HepG2 (cell line): ENCODE data around the gene NAGA. TPM values are rescaled to one million over a fixed set of nuclear protein-coding genes. Genes with fewer than 3 reads are reported as not detected.

Source experiments
- GTF3A ChIP-seq: sonication (generic); formaldehyde crosslinking; conservative IDR thresholded peaks from 2 replicates; pipeline ENCODE4 v1.4.0; 2020; ENCODE audit warnings: mild to moderate bottlenecking, missing genetic modification reagents
- HIVEP1 ChIP-seq: sonication (generic); formaldehyde crosslinking; IDR thresholded peaks from 2 replicates; pipeline ENCODE4 v1.4.0; 2020; ENCODE audit warnings: mild to moderate bottlenecking, missing genetic modification reagents
- LCORL ChIP-seq, 2 experiments: fragments of 450-650 bp in 1 of 2; sonication (generic) in 1 of 2; formaldehyde crosslinking in 1 of 2; IDR thresholded peaks; 2 replicates each; pipeline versions ENCODE4 v1.5.0 to v1.6.1; 2017 to 2020; ENCODE audit warnings: antibody characterized with exemption in 1 of 2, missing genetic modification reagents in 1 of 2
- RELA ChIP-seq: sonication (generic); formaldehyde crosslinking; IDR thresholded peaks from 2 replicates; pipeline ENCODE4 v1.4.0; 2020; ENCODE audit warnings: missing genetic modification reagents
- TBX3 ChIP-seq: fragments of 450-650 bp; IDR thresholded peaks from 2 replicates; pipeline ENCODE4 v1.6.1; 2017; ENCODE audit warnings: antibody characterized with exemption, mild to moderate bottlenecking, inconsistent platforms, borderline replicate concordance
- ZNF225 ChIP-seq: sonication (generic); formaldehyde crosslinking; IDR thresholded peaks from 2 replicates; pipeline ENCODE4 v1.4.0; 2020; ENCODE audit warnings: mild to moderate bottlenecking, missing genetic modification reagents
- ZNF367 ChIP-seq: sonication (generic); formaldehyde crosslinking; IDR thresholded peaks from 2 replicates; pipeline ENCODE4 v1.4.0; 2020; ENCODE audit warnings: missing genetic modification reagents, borderline replicate concordance
- ZNF776 ChIP-seq: sonication (generic); formaldehyde crosslinking; IDR thresholded peaks from 2 replicates; pipeline ENCODE4 v1.4.0; 2020; ENCODE audit warnings: mild to moderate bottlenecking, missing genetic modification reagents
- ZSCAN20 ChIP-seq: sonication (generic); formaldehyde crosslinking; IDR thresholded peaks from 2 replicates; pipeline ENCODE4 v1.4.0; 2020; ENCODE audit warnings: missing genetic modification reagents, mild to moderate bottlenecking, borderline replicate concordance
- ZSCAN29 ChIP-seq: sonication (generic); formaldehyde crosslinking; conservative IDR thresholded peaks from 2 replicates; pipeline ENCODE4 v1.4.0; 2020; ENCODE audit warnings: mild to moderate bottlenecking, missing genetic modification reagents
- polyA plus RNA-seq, 8 experiments: library from polyadenylated mRNA; depleted of rRNA in 3 of 8; stranded (reverse) in 7 of 8; unstranded in 1 of 8; fragments of >200 nt; fragmentation: Illumina TruSeq in 4 of 8; extraction: Trizol in 4 of 8; gene quantifications; 2 replicates each; pipeline versions ENCODE4 v1.2.1 to v1.2.3, GENCODE V29; 2011 to 2016; ENCODE audit warnings: low read depth in 4 of 8, missing spikeins in 1 of 8, mixed read lengths in 1 of 8; ENCODE audit not compliant: insufficient read depth in 1 of 8
- total RNA-seq, 5 experiments: library from RNA; depleted of rRNA; stranded (reverse); fragments of >200 nt; fragmentation: Illumina TruSeq; extraction: Trizol; gene quantifications; 2 replicates each; pipeline ENCODE4 v1.2.3, GENCODE V29; 2016; ENCODE audit warnings: low read depth in 1 of 5
- TF ChIP-seq, protein P1 (sequence below): sonication (generic); formaldehyde crosslinking; IDR thresholded peaks from 2 replicates; pipeline ENCODE4 v1.4.0; 2020; ENCODE audit warnings: missing genetic modification reagents
- TF ChIP-seq, protein P2 (sequence below): sonication (generic); formaldehyde crosslinking; IDR thresholded peaks from 2 replicates; pipeline ENCODE4 v1.8.0; 2022; ENCODE audit warnings: missing genetic modification reagents, mild to moderate bottlenecking, borderline replicate concordance
- TF ChIP-seq, protein P3 (sequence below): sonication (generic); IDR thresholded peaks from 2 replicates; pipeline ENCODE4 v1.6.1; 2016; ENCODE audit warnings: low read depth, borderline replicate concordance
- TF ChIP-seq, protein P4 (sequence below): sonication (generic); formaldehyde crosslinking; IDR thresholded peaks from 2 replicates; pipeline ENCODE4 v1.4.0; 2020; ENCODE audit warnings: missing genetic modification reagents, borderline replicate concordance

Gene NAGA
- total and polyA plus RNA-seq, 2 of the 13 experiments (the other 11 are each of a cell fraction or from before 2014, with no cell fraction given): 15.1 to 23.4 TPM

DNA sequence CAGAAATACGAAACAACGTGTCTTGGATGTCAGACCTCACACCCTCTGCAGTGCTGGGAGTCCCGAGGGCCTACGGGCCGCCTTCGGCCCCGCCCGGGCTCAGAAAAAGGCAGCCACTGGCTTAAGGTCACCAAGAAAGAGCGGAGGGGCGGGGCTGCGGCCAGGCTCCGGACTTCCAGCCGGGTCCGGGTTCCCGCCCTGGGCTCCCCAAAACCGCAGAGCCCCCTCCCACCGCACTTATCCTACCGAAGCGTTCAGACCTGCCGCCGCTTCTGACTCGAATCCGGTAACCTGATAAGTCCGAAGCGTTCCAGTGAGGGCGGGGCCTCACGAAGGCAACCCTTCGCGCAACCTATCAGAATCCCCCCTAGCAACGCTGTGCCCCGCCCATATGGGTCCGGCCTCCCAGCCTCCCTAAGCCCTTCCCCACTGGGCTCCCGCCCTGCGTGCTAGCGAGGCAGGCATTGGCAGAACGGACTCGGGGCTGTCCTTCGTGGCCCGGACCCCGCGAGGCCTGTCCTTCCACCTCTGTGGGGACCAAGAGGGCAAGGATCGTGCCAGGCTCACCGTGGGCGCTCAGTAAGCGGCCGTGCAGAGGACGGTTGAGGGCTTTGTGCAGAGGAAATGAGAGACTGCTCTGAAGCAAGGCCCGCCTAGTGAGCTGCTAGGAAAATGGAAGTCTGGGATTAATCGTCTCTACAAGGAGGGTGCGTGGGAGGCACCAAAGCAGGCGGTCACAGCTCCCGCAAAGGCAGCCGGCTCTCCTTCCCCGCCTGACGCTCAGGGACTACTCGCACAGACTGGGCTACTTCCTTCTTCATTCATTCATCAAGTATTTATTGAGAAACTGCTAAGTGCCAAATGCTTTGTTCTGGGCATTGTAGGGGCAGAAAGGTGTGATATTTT, at the start of gene NAGA (continued):
- TF ChIP-seq, protein P1, sequence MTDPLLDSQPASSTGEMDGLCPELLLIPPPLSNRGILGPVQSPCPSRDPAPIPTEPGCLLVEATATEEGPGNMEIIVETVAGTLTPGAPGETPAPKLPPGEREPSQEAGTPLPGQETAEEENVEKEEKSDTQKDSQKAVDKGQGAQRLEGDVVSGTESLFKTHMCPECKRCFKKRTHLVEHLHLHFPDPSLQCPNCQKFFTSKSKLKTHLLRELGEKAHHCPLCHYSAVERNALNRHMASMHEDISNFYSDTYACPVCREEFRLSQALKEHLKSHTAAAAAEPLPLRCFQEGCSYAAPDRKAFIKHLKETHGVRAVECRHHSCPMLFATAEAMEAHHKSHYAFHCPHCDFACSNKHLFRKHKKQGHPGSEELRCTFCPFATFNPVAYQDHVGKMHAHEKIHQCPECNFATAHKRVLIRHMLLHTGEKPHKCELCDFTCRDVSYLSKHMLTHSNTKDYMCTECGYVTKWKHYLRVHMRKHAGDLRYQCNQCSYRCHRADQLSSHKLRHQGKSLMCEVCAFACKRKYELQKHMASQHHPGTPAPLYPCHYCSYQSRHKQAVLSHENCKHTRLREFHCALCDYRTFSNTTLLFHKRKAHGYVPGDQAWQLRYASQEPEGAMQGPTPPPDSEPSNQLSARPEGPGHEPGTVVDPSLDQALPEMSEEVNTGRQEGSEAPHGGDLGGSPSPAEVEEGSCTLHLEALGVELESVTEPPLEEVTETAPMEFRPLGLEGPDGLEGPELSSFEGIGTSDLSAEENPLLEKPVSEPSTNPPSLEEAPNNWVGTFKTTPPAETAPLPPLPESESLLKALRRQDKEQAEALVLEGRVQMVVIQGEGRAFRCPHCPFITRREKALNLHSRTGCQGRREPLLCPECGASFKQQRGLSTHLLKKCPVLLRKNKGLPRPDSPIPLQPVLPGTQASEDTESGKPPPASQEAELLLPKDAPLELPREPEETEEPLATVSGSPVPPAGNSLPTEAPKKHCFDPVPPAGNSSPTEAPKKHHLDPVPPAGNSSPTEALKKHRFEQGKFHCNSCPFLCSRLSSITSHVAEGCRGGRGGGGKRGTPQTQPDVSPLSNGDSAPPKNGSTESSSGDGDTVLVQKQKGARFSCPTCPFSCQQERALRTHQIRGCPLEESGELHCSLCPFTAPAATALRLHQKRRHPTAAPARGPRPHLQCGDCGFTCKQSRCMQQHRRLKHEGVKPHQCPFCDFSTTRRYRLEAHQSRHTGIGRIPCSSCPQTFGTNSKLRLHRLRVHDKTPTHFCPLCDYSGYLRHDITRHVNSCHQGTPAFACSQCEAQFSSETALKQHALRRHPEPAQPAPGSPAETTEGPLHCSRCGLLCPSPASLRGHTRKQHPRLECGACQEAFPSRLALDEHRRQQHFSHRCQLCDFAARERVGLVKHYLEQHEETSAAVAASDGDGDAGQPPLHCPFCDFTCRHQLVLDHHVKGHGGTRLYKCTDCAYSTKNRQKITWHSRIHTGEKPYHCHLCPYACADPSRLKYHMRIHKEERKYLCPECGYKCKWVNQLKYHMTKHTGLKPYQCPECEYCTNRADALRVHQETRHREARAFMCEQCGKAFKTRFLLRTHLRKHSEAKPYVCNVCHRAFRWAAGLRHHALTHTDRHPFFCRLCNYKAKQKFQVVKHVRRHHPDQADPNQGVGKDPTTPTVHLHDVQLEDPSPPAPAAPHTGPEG (CRISPR knock-in tag): peak; percentile 63
- TF ChIP-seq HIVEP1 (CRISPR knock-in tag) (peak; percentile 89), ZNF776 (CRISPR knock-in tag) (peak; percentile 53; the same call in 1 of the 2 replicates), LCORL (IDR thresholded peaks at IDR 0.05) (no peak), LCORL (CRISPR knock-in tag; IDR thresholded peaks at IDR 0.05) (0 out of 2 replicates have a peak, but pooled peaks have one; percentile 60), ZNF225 (CRISPR knock-in tag) (no peak), GTF3A (CRISPR knock-in tag) (no peak), ZNF367 (CRISPR knock-in tag) (no peak; the same call in 1 of the 2 replicates), TBX3 (no peak), RELA (CRISPR knock-in tag) (0 out of 2 replicates have a peak, but pooled peaks have one; percentile 37), ZSCAN29 (CRISPR knock-in tag) (0 out of 2 replicates have a peak, but pooled peaks have one; percentile 36), ZSCAN20 (no peak)
- TF ChIP-seq, protein P2, sequence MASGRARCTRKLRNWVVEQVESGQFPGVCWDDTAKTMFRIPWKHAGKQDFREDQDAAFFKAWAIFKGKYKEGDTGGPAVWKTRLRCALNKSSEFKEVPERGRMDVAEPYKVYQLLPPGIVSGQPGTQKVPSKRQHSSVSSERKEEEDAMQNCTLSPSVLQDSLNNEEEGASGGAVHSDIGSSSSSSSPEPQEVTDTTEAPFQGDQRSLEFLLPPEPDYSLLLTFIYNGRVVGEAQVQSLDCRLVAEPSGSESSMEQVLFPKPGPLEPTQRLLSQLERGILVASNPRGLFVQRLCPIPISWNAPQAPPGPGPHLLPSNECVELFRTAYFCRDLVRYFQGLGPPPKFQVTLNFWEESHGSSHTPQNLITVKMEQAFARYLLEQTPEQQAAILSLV (CRISPR knock-in tag): peak; percentile 63; the same call in 1 of the 2 replicates
- TF ChIP-seq, protein P3, sequence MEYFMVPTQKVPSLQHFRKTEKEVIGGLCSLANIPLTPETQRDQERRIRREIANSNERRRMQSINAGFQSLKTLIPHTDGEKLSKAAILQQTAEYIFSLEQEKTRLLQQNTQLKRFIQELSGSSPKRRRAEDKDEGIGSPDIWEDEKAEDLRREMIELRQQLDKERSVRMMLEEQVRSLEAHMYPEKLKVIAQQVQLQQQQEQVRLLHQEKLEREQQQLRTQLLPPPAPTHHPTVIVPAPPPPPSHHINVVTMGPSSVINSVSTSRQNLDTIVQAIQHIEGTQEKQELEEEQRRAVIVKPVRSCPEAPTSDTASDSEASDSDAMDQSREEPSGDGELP: 0 out of 2 replicates have a peak, but pooled peaks have one; percentile 54
- TF ChIP-seq, protein P4, sequence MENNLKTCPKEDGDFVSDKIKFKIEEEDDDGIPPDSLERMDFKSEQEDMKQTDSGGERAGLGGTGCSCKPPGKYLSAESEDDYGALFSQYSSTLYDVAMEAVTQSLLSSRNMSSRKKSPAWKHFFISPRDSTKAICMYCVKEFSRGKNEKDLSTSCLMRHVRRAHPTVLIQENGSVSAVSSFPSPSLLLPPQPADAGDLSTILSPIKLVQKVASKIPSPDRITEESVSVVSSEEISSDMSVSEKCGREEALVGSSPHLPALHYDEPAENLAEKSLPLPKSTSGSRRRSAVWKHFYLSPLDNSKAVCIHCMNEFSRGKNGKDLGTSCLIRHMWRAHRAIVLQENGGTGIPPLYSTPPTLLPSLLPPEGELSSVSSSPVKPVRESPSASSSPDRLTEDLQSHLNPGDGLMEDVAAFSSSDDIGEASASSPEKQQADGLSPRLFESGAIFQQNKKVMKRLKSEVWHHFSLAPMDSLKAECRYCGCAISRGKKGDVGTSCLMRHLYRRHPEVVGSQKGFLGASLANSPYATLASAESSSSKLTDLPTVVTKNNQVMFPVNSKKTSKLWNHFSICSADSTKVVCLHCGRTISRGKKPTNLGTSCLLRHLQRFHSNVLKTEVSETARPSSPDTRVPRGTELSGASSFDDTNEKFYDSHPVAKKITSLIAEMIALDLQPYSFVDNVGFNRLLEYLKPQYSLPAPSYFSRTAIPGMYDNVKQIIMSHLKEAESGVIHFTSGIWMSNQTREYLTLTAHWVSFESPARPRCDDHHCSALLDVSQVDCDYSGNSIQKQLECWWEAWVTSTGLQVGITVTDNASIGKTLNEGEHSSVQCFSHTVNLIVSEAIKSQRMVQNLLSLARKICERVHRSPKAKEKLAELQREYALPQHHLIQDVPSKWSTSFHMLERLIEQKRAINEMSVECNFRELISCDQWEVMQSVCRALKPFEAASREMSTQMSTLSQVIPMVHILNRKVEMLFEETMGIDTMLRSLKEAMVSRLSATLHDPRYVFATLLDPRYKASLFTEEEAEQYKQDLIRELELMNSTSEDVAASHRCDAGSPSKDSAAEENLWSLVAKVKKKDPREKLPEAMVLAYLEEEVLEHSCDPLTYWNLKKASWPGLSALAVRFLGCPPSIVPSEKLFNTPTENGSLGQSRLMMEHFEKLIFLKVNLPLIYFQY (CRISPR knock-in tag): no peak; the same call in none of the 2 replicates
